Esophagus squamous epithelium (tissue), 4 donors: Measurements from ENCODE around the gene SZT2.

Source experiments
- CTCF ChIP-seq, 6 experiments: fragments of 450-650 bp in 4 of 6; fragments of 200-600 bp in 2 of 6; sonication (generic) in 2 of 6; IDR thresholded peaks; one replicate each; pipeline ENCODE4 v1.5.1; 2016 to 2019; ENCODE audit warnings: antibody characterized with exemption in 6 of 6, mild to moderate bottlenecking in 4 of 6, moderate library complexity in 4 of 6
- POLR2A ChIP-seq, 4 donors: fragments of 450-650 bp; IDR thresholded peaks; one replicate each; pipeline ENCODE4 v1.6.1; 2017; ENCODE audit warnings: antibody characterized with exemption in 4 of 4, mild to moderate bottlenecking in 4 of 4, moderate library complexity in 3 of 4

GRCh38 chr1:43448955-43449707, 59.4 kb downstream of the SZT2 start:
- no peak for TF ChIP-seq CTCF (IDR thresholded peaks at IDR 0.05)
- TF ChIP-seq POLR2A (IDR thresholded peaks at IDR 0.05) = no peak
